IMR-90 (cell line): ENCODE data around the gene KNL1. TPM values are rescaled to one million over a fixed set of nuclear protein-coding genes. Genes with fewer than 3 reads are reported as not detected.
A peak's percentile ranks its signal among the peaks of the same experiment; 100 is the strongest.

Source experiments
- ATAC-seq: fragments of 200-7000 bp; cut with Tn5 transposase; 2 replicates; pipeline ENCODE4 v1.9.1; 2020; ENCODE audit warnings: low read depth, mild to moderate bottlenecking, moderate library complexity
- BruUV-seq: library from RNA; stranded (reverse); fragments of 400-500 nt; replicated peaks from 2 replicates; lab custom pipeline; 2021; lab: Mats Ljungman, UMichigan
- CTCF ChIA-PET: fragments of 300-600 bp; formaldehyde crosslinking; extraction: SDS; loops from one replicate; lab custom pipeline; 2021; ENCODE audit warnings: antibody characterized with exemption; lab: Yijun Ruan, JAX
- POLR2A ChIA-PET: fragments of 300-600 bp; sonication (Branson Sonifier 250); formaldehyde crosslinking; loops from one replicate; lab custom pipeline; 2022; ENCODE audit warnings: antibody characterized with exemption; ENCODE audit not compliant: unreplicated experiment; lab: Charles Lee
- DNase-seq: peaks from one replicate; pipeline ENCODE4 v3.0.0; 2013
- H2AFZ ChIP-seq: replicated peaks from 2 replicates; pipeline ENCODE3; 2013; ENCODE audit warnings: low read length, mild to moderate bottlenecking; ENCODE audit not compliant: poor library complexity
- H2AK5ac ChIP-seq: 2 replicates; pipeline ENCODE4 v1.6.1; 2013; ENCODE audit warnings: low read depth, low read length, inconsistent platforms
- H2AK9ac ChIP-seq: replicated peaks from 2 replicates; pipeline ENCODE3; 2013; ENCODE audit warnings: mild to moderate bottlenecking, low read depth, low read length, moderate library complexity; ENCODE audit not compliant: poor library complexity
- H2BK120ac ChIP-seq: 2 replicates; pipeline ENCODE4 v1.6.1; 2013; ENCODE audit warnings: low read depth, low read length, inconsistent platforms
- H2BK15ac ChIP-seq: 3 replicates; pipeline ENCODE4 v1.6.1; 2013; ENCODE audit warnings: low read depth, low read length, inconsistent platforms
- H2BK20ac ChIP-seq: 2 replicates; pipeline ENCODE4 v1.6.1; 2013; ENCODE audit warnings: low read depth, mild to moderate bottlenecking, inconsistent platforms, low read length, moderate library complexity
- H2BK5ac ChIP-seq: 2 replicates; pipeline ENCODE4 v1.6.1; 2013; ENCODE audit warnings: mild to moderate bottlenecking, low read depth, low read length, inconsistent platforms; ENCODE audit not compliant: poor library complexity, severe bottlenecking
- H3K14ac ChIP-seq: replicated peaks from 2 replicates; pipeline ENCODE4 v1.6.1; 2013; ENCODE audit warnings: low read depth, low read length, inconsistent platforms
- H3K18ac ChIP-seq: 2 replicates; pipeline ENCODE4 v1.6.1; 2013; ENCODE audit warnings: low read depth, low read length, control low read depth
- H3K23ac ChIP-seq: 2 replicates; pipeline ENCODE4 v1.6.1; 2013; ENCODE audit warnings: low read depth, low read length, inconsistent platforms
- H3K27ac ChIP-seq: 2 replicates; pipeline ENCODE4 v1.5.1; 2013; ENCODE audit warnings: mild to moderate bottlenecking, control low read depth, low read length; ENCODE audit not compliant: insufficient read depth
- H3K27me3 ChIP-seq: 2 replicates; pipeline ENCODE4 v1.6.1; 2013; ENCODE audit warnings: low read length; ENCODE audit not compliant: control insufficient read depth, insufficient read depth
- H3K36me3 ChIP-seq: 2 replicates; pipeline ENCODE4 v1.6.1; 2013; ENCODE audit warnings: low read length, mixed read lengths; ENCODE audit not compliant: control insufficient read depth, insufficient read depth
- H3K4ac ChIP-seq: 2 replicates; pipeline ENCODE4 v1.6.1; 2013; ENCODE audit warnings: low read depth, low read length, inconsistent platforms
- H3K4me1 ChIP-seq: 2 replicates; pipeline ENCODE4 v1.6.1; 2013; ENCODE audit warnings: low read length, mixed read lengths; ENCODE audit not compliant: control insufficient read depth, insufficient read depth
- H3K4me2 ChIP-seq: 2 replicates; pipeline ENCODE4 v1.6.1; 2013; ENCODE audit warnings: low read depth, mild to moderate bottlenecking, control low read depth, low read length, moderate library complexity
- H3K4me3 ChIP-seq: 2 replicates; pipeline ENCODE4 v1.5.1; 2013; ENCODE audit warnings: low read depth, mild to moderate bottlenecking, control low read depth, low read length, moderate library complexity; ENCODE audit not compliant: insufficient read depth
- H3K56ac ChIP-seq: 2 replicates; pipeline ENCODE4 v1.6.1; 2013; ENCODE audit warnings: low read length, inconsistent platforms; ENCODE audit not compliant: insufficient read depth; ENCODE audit errors: extremely low read depth
- H3K79me1 ChIP-seq, 2 experiments: 2 replicates each; pipeline ENCODE4 v1.6.1; 2013; ENCODE audit warnings: low read length in 2 of 2, inconsistent platforms in 1 of 2, low read depth in 1 of 2
- H3K9ac ChIP-seq: 2 replicates; pipeline ENCODE4 v1.6.1; 2013; ENCODE audit warnings: low read depth, low read length, control low read depth
- H3K9me1 ChIP-seq: 2 replicates; pipeline ENCODE4 v1.6.1; 2013; ENCODE audit warnings: low read length, inconsistent platforms; ENCODE audit not compliant: insufficient read depth
- H3K9me3 ChIP-seq: 2 replicates; pipeline ENCODE4 v1.6.1; 2013; ENCODE audit warnings: low read length; ENCODE audit not compliant: control insufficient read depth, insufficient read depth
- H4K20me1 ChIP-seq: 2 replicates; pipeline ENCODE4 v1.6.1; 2013; ENCODE audit warnings: low read length, inconsistent platforms; ENCODE audit not compliant: insufficient read depth
- H4K5ac ChIP-seq: 2 replicates; pipeline ENCODE4 v1.6.1; 2013; ENCODE audit warnings: mild to moderate bottlenecking, low read depth, low read length, control low read depth
- H4K8ac ChIP-seq, 2 experiments: 2 replicates each; pipeline ENCODE4 v1.6.1; 2013; ENCODE audit warnings: low read depth in 2 of 2, low read length in 2 of 2, control low read depth in 1 of 2, inconsistent platforms in 1 of 2
- H4K91ac ChIP-seq: 2 replicates; pipeline ENCODE4 v1.6.1; 2013; ENCODE audit warnings: low read depth, low read length, inconsistent platforms; ENCODE audit not compliant: insufficient read depth
- BHLHE40 ChIP-seq: fragments of 150-350 bp; IDR thresholded peaks from 2 replicates; pipeline ENCODE4 v1.6.1; 2016; ENCODE audit warnings: mild to moderate bottlenecking, low read depth, low read length
- MAFK ChIP-seq: IDR thresholded peaks from 2 replicates; pipeline ENCODE4 v1.6.1; 2012; ENCODE audit warnings: low read depth, low read length, improper control_type of control experiment
- MAZ ChIP-seq: IDR thresholded peaks from 2 replicates; pipeline ENCODE4 v1.6.1; 2012; ENCODE audit warnings: low read depth, mild to moderate bottlenecking, low read length, improper control_type of control experiment, moderate library complexity, borderline replicate concordance
- SMC3 ChIP-seq: fragments of 150-350 bp; IDR thresholded peaks from 2 replicates; pipeline ENCODE4 v1.6.1; 2016; ENCODE audit warnings: low read depth, mild to moderate bottlenecking, antibody characterized with exemption, low read length, moderate library complexity
- WGBS, 2 experiments: methylation state at CpG; one replicate each; pipeline versions ENCODE4 v1.1.5 to v1.1.7; 2013; ENCODE audit warnings: missing lambda C conversion rate in 2 of 2; ENCODE audit not compliant: insufficient read length in 1 of 2; ENCODE audit errors: extremely low coverage in 2 of 2; 5-methylcytosine and 5-hydroxymethylcytosine counted together
- dilution Hi-C: fragments of 300-500 bp; cut with HindIII; formaldehyde crosslinking; loops from one replicate; pipeline ENCODE4 v1.14.3; 2018; ENCODE audit warnings: low sequenced_read_pairs; ENCODE audit not compliant: unreplicated experiment
- in situ Hi-C: fragments of 300-500 bp; cut with MboI; formaldehyde crosslinking; loops from 3 replicates; pipeline ENCODE4 v1.14.3; 2019; ENCODE audit warnings: low sequenced_read_pairs, inconsistent platforms, mixed read lengths
- intact Hi-C: fragments of 100-400 bp; cut with micrococcal nuclease; formaldehyde crosslinking; loops from 2 replicates; pipeline ENCODE4 v1.10.0; 2022
- polyA plus RNA-seq, 3 experiments: library from polyadenylated mRNA; depleted of rRNA; stranded (reverse); fragments of >200 nt; gene quantifications; 2 replicates each; pipeline ENCODE4 v1.2.3, GENCODE V29; 2012; ENCODE audit warnings: low replicate concordance in 1 of 3
- total RNA-seq: library from RNA; depleted of rRNA; stranded (reverse); fragments of >200 nt; gene quantifications from 2 replicates; pipeline ENCODE4 v1.2.3, GENCODE V29; 2012
- TF ChIP-seq, protein P1 (sequence below): fragments of 150-350 bp; IDR thresholded peaks from 2 replicates; pipeline ENCODE4 v1.6.1; 2017; ENCODE audit warnings: mild to moderate bottlenecking, antibody characterized with exemption, low read length, low read depth

The KNL1 gene
- total and polyA plus RNA-seq, 2 of the 4 experiments (the other 2 are of a cell fraction) = 3.1 to 25.1 TPM

DNA sequence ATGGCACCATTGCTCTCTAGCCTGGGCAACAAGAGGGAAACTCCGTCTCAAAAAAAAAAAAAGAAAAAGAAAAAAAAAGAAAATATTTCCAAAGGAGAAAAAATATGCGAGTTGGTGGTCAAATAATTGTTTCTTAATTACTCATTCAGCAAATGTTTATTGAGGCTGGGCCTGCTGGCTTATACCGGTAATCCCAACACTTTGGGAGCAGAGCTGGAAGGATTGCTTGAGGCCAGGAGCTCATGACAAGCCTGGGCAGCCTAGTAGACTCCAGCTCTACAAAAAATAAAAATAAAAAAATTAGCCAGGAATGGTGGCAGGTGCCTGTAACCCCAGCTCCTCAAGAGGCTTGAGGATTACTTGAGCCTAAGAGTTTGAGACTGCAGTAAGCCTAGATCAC is 4.1 kb downstream of the KNL1 start:
- Histone ChIP-seq H3K23ac (no peak overlapping the region), H2BK15ac (no peak overlapping the region), H2BK20ac (no peak overlapping the region), H3K56ac (no peak overlapping the region), H3K9me3 (no peaks in the 10 kb centered on the region), H2AK5ac (no peak overlapping the region), H3K9me1 (no peaks in the 10 kb centered on the region), H2BK5ac (no peak overlapping the region), H3K9ac (no peak overlapping the region), H3K27me3 (no peaks in the 10 kb centered on the region), H3K18ac (no peak overlapping the region), H3K14ac (no peak overlapping the region), H3K36me3 (no peaks in the 10 kb centered on the region), H3K4me1 (no peaks in the 10 kb centered on the region), H3K27ac (no peak overlapping the region), H4K91ac (no peak overlapping the region), H2AFZ (no peak overlapping the region), H3K4me2 (no peak overlapping the region), H3K4ac (no peak overlapping the region), H4K5ac (no peak overlapping the region), H3K4me3 (no peak overlapping the region), H2AK9ac (no peak overlapping the region), H3K79me1 (peaks cover 15 to 42% of the 10 kb centered on the region in 2 experiments), H2BK120ac (no peak overlapping the region), H4K20me1 (no peaks in the 10 kb centered on the region), H4K8ac (peak overlapping the region in 1 of 2 experiments; percentile 25; a peak in 1 of 4 replicates)
- ChIA-PET POLR2A (no interaction called here), CTCF (interaction anchor here (0.6 to 0.7 kb wide), 2 partner anchors 98 to 243 kb away, joined by 3 to 4 read pairs; no protein-coding TSS in a partner anchor)
- TF ChIP-seq, protein P1, sequence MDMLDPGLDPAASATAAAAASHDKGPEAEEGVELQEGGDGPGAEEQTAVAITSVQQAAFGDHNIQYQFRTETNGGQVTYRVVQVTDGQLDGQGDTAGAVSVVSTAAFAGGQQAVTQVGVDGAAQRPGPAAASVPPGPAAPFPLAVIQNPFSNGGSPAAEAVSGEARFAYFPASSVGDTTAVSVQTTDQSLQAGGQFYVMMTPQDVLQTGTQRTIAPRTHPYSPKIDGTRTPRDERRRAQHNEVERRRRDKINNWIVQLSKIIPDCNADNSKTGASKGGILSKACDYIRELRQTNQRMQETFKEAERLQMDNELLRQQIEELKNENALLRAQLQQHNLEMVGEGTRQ = no peak
- no peak for TF ChIP-seq MAZ
- TF ChIP-seq BHLHE40 = no peak
- no peak for TF ChIP-seq SMC3
- no peak for TF ChIP-seq MAFK
- WGBS, 2 experiments = no CpG with 5 or more reads among the region's 3 CpGs
- BruUV-seq = no TSS peak
- in situ Hi-C loops (no loop called here), dilution Hi-C loops (no loop called here), intact Hi-C loops (no loop called here)
- no peak for DNase-seq
- ATAC-seq = no peak
